22Rv1 (cell line): Measurements from ENCODE around the gene SBF2.

Source experiments
- ZFX ChIP-seq: fragments of 450-650 bp; IDR thresholded peaks from 2 replicates; pipeline ENCODE4 v1.6.1; 2017; ENCODE audit warnings: antibody characterized with exemption, borderline replicate concordance
- TF ChIP-seq, protein P1 (sequence below): fragments of 450-650 bp; IDR thresholded peaks from 2 replicates; pipeline ENCODE4 v1.5.1; 2017; ENCODE audit warnings: mild to moderate bottlenecking

DNA sequence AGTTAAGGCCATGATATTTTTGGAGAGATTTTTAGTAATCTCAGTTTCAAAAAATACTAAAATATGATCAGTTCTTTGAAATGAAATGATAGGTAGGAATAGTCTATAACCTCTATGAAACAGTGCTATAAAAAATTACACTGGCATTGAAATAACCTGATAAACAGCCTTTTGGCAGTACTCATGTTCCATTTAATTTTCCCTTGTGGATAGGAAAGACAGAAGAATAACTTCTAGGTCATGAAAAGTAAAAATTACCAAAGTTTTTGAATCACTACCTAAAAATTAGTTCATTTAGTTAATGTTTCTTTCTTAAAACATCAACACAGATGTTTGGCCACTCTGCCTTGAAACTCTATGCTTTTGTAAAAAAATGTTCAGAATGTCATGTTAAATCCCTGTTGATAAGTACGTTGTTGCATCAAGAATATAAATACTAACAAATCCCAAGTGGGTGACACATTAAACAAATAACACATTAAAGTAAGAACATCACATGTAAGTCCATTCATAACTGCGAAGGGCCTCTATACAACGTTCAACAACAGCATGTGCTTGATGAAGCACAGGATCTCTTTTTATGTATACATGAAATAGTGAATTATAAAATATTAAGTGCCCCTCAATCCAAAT, 339.9 kb downstream of the SBF2 start:
- TF ChIP-seq, protein P1, sequence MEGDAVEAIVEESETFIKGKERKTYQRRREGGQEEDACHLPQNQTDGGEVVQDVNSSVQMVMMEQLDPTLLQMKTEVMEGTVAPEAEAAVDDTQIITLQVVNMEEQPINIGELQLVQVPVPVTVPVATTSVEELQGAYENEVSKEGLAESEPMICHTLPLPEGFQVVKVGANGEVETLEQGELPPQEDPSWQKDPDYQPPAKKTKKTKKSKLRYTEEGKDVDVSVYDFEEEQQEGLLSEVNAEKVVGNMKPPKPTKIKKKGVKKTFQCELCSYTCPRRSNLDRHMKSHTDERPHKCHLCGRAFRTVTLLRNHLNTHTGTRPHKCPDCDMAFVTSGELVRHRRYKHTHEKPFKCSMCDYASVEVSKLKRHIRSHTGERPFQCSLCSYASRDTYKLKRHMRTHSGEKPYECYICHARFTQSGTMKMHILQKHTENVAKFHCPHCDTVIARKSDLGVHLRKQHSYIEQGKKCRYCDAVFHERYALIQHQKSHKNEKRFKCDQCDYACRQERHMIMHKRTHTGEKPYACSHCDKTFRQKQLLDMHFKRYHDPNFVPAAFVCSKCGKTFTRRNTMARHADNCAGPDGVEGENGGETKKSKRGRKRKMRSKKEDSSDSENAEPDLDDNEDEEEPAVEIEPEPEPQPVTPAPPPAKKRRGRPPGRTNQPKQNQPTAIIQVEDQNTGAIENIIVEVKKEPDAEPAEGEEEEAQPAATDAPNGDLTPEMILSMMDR = no peak
- no peak for TF ChIP-seq ZFX
